Measurements from ENCODE around the gene CTNNA3. TPM values are rescaled to one million over a fixed set of nuclear protein-coding genes. Genes with fewer than 3 reads are reported as not detected.
A peak's percentile ranks its signal among the peaks of the same experiment; 100 is the strongest.

The CTNNA3 gene
- total RNA-seq, 6 experiments from 2014 or later = 0.19 to 3.6 (median 1.2) TPM

GRCh38 chr10:66654861-66655260 lies 1041.1 kb downstream of the CTNNA3 start:
- H3K27me3 ChIP-seq = no peaks in the 10 kb centered on the region
- DNase-seq (no peak), ATAC-seq (no peak)
- H3K4me1 ChIP-seq = peaks cover 0 to 7% (median 0%) of the 10 kb centered on the region in 4 donors
- H3K36me3 ChIP-seq = no peaks in the 10 kb centered on the region
- intact Hi-C loops (cut with DNase I) = no loop called here
- TF ChIP-seq POLR2A (IDR thresholded peaks at IDR 0.05) (no peak), CTCF (IDR thresholded peaks at IDR 0.05) (no peak)
- no peak overlapping the region for H3K27ac ChIP-seq
- no peak overlapping the region for H3K4me3 ChIP-seq
- H3K9me3 ChIP-seq = no peaks in the 10 kb centered on the region
- 27% methylated on average over 1 of the region's 1 CpG for WGBS (ENCODE audit: insufficient coverage, low coverage, low lambda C conversion rate, missing lambda C conversion rate)

DNA sequence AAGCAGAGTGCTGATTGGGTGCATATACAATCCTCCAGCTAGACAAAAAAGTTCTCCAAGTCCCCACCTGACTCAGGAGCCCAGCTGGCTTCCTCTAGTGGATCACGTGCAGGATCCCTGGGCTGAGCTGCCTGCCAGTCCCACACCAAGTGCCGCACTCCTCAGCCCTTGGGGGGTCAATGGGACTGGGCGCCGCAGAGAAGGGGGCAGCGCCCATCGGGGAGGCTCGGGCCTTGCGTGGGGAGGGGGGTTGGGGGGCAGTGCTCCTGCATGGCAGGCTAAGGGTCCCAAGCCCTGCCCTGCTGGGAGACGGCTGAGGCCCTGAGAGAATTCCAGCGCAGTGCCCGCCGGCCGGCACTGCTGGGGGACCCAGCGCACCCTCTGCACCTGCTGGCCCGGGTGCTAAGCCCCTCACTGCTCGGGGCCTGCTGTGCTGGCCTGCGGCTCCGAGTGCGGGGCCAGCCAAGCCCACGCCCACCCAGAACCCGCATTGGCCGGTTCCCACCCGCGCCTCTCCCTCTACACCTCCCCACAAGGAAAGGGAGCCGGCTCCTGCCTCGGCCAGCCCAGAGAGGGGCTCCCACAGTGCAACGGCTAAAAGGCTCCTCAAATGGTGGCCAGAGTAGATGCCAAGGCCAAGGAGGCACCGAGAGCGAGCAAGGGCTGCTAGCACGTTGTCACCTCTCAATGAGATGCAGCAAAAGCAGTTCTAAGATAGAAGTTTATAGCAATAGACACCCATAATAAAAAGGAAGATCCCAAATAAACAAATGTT lies 1044.5 kb downstream of the CTNNA3 start:
- DNase-seq (no peak), ATAC-seq (no peak)
- intact Hi-C loops (cut with DNase I) = no loop called here
- Histone ChIP-seq H3K4me1 (peaks cover 0 to 3% (median 0%) of the 10 kb centered on the region in 4 donors), H3K9me3 (no peaks in the 10 kb centered on the region), H3K27me3 (no peaks in the 10 kb centered on the region), H3K4me3 (no peak overlapping the region), H3K27ac (no peak overlapping the region), H3K36me3 (no peaks in the 10 kb centered on the region)
- no peak for TF ChIP-seq POLR2A (IDR thresholded peaks at IDR 0.05)
- TF ChIP-seq CTCF (IDR thresholded peaks at IDR 0.05) = no peak
- 94% methylated on average over 3 of the region's 30 CpGs for WGBS (ENCODE audit: insufficient coverage, low coverage, low lambda C conversion rate, missing lambda C conversion rate)

- no peak for TF ChIP-seq CTCF (IDR thresholded peaks at IDR 0.05)
- TF ChIP-seq POLR2A (IDR thresholded peaks at IDR 0.05) = no peak
- Histone ChIP-seq H3K36me3 (no peaks in the 10 kb centered on the region), H3K27me3 (no peaks in the 10 kb centered on the region), H3K4me1 (no peaks in the 10 kb centered on the region), H3K4me3 (no peak overlapping the region), H3K27ac (no peak overlapping the region), H3K9me3 (no peaks in the 10 kb centered on the region)
- ATAC-seq (peak in 1 of 4 donors; percentile 29), DNase-seq (no peak)
- intact Hi-C loops (cut with DNase I) = no loop called here
- 65% methylated on average over 2 of the region's 3 CpGs for WGBS (ENCODE audit: insufficient coverage, low coverage, low lambda C conversion rate, missing lambda C conversion rate)
Measured at GRCh38 chr10:66649626-66650025, 1046.4 kb downstream of the CTNNA3 start.

DNA sequence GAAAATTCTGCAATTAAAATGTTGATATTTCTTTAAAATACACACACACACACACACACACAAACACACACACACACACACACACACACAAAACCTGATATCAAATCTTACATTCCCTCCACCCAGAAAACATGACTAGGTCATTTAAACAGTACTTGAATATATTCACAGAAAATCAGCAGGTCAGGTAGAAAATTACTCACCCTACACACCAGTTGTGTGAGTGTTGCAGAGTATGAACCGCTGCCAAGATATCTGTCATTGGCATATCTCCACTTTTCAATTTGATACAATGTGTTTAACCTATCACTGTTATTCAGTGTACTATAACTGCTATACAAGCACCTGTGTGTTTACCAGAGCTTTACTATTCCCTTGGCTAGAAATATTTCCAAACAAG lies 1053.8 kb downstream of the CTNNA3 start:
- Histone ChIP-seq H3K9me3 (no peaks in the 10 kb centered on the region), H3K27me3 (no peaks in the 10 kb centered on the region), H3K27ac (no peak overlapping the region), H3K4me1 (no peaks in the 10 kb centered on the region), H3K4me3 (no peak overlapping the region), H3K36me3 (no peaks in the 10 kb centered on the region)
- no peak for ATAC-seq
- intact Hi-C loops (cut with DNase I) = no loop called here
- 100% methylated on average over 1 of the region's 1 CpG for WGBS (ENCODE audit: insufficient coverage, low coverage, low lambda C conversion rate, missing lambda C conversion rate)
- no peak for DNase-seq
- TF ChIP-seq CTCF (IDR thresholded peaks at IDR 0.05) = no peak
- TF ChIP-seq POLR2A (IDR thresholded peaks at IDR 0.05) = no peak

Measured in right lobe of liver (tissue), 6 donors.